ENCODE results near the gene GRP.

GRCh38 chr18:59272221-59272888 lies 52.4 kb downstream of the GRP start:
- TF ChIP-seq POLR2AphosphoS5 (IDR thresholded peaks at IDR 0.05; ENCODE audit: low read depth, low read length), result no peak
- TF ChIP-seq SIN3A (IDR thresholded peaks at IDR 0.05; ENCODE audit: borderline replicate concordance, insufficient read depth, low read length), result no peak

Measured in PFSK-1 (cell line).